Glutamatergic neuron (in vitro differentiated cells): ENCODE measurements around the gene UBAC2. TPM values are rescaled to one million over a fixed set of nuclear protein-coding genes. Genes with fewer than 3 reads are reported as not detected.
"Not testable (repeated sequence)": the region's sequence is repeated elsewhere in the genome, so short reads cannot be mapped to it uniquely, and the experiment has no call there.

Experiments used
- DNase-seq: peaks from one replicate; pipeline ENCODE4 v3.0.0; 2022
- H3K27ac Mint-ChIP-seq: one replicate; pipeline ENCODE4 v1.8.0; 2020; ENCODE audit warnings: mild to moderate bottlenecking, mixed read lengths, inconsistent platforms; ENCODE audit not compliant: unreplicated experiment
- H3K27me3 Mint-ChIP-seq: one replicate; pipeline ENCODE4 v1.8.0; 2020; ENCODE audit warnings: mild to moderate bottlenecking, moderate library complexity, mixed read lengths, inconsistent platforms; ENCODE audit not compliant: unreplicated experiment
- H3K36me3 Mint-ChIP-seq: one replicate; pipeline ENCODE4 v1.8.0; 2020; ENCODE audit warnings: mild to moderate bottlenecking, mixed read lengths, inconsistent platforms; ENCODE audit not compliant: unreplicated experiment
- H3K4me1 Mint-ChIP-seq: one replicate; pipeline ENCODE4 v1.8.0; 2020; ENCODE audit warnings: mild to moderate bottlenecking, low read depth, mixed read lengths, inconsistent platforms; ENCODE audit not compliant: unreplicated experiment
- H3K4me3 Mint-ChIP-seq: one replicate; pipeline ENCODE4 v1.8.0; 2020; ENCODE audit warnings: mild to moderate bottlenecking, mixed read lengths, inconsistent platforms; ENCODE audit not compliant: unreplicated experiment
- H3K9me3 Mint-ChIP-seq: one replicate; pipeline ENCODE4 v1.8.0; 2020; ENCODE audit warnings: mild to moderate bottlenecking, moderate library complexity, mixed read lengths, inconsistent platforms; ENCODE audit not compliant: unreplicated experiment
- total RNA-seq: library from RNA; stranded (reverse); fragmentation: NEBNext Ultra II Directional; extraction: Animal tissue kit (Norgen Biotek cat#: 25700); gene quantifications from one replicate; pipeline ENCODE4 v1.2.1, GENCODE V29; 2021; ENCODE audit not compliant: unreplicated experiment
- TF ChIP-seq, protein P1 (sequence below): fragments of 200-600 bp; sonication (generic); IDR thresholded peaks from one replicate; pipeline ENCODE4 v1.5.0; 2021; ENCODE audit not compliant: partially characterized antibody, unreplicated experiment

Gene UBAC2
- total RNA-seq, 1 donor from 2014 or later: 33.3 TPM

- Mint-ChIP-seq H3K36me3 (no peaks in the 10 kb centered on the region), H3K4me3 (no peak overlapping the region), H3K4me1 (peaks cover 5% of the 10 kb centered on the region), H3K27me3 (no peaks in the 10 kb centered on the region), H3K27ac (no peak overlapping the region), H3K9me3 (no peaks in the 10 kb centered on the region)
- DNase-seq: no peak
- TF ChIP-seq, protein P1, sequence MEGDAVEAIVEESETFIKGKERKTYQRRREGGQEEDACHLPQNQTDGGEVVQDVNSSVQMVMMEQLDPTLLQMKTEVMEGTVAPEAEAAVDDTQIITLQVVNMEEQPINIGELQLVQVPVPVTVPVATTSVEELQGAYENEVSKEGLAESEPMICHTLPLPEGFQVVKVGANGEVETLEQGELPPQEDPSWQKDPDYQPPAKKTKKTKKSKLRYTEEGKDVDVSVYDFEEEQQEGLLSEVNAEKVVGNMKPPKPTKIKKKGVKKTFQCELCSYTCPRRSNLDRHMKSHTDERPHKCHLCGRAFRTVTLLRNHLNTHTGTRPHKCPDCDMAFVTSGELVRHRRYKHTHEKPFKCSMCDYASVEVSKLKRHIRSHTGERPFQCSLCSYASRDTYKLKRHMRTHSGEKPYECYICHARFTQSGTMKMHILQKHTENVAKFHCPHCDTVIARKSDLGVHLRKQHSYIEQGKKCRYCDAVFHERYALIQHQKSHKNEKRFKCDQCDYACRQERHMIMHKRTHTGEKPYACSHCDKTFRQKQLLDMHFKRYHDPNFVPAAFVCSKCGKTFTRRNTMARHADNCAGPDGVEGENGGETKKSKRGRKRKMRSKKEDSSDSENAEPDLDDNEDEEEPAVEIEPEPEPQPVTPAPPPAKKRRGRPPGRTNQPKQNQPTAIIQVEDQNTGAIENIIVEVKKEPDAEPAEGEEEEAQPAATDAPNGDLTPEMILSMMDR: no peak
Measured at GRCh38 chr13:99231721-99232120, 31.1 kb downstream of the UBAC2 start.

DNA sequence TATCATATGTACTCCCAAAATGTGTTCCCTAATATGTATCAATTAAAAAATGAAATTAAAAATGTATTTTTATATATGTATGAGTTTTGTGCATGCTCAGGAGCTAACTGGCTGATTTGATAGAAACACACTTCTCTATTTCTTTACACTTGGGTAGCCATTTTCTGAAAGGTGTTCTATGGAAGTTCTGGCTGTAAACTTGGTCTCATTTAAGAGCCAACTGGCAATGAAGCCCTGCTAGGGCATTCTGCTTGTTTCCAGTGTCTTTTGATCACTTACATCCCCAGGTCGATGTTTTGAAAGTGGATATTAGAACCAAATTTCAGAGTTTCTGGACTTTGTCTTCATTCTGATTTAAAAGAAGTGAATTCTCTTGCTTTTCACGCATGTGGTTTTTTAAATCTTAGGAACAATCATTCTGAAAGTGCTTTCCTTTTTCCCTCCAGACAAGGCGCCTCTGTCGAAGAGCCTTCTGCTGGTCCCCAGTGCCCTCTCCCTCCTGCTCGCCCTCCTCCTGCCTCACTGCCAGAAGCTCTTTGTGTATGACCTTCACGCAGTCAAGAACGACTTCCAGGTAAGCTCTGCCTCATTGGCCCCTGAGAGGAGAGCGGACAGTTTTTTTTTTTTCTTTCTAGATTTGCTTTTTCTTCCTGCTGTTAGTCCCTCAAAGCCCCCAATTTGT lies 37.5 kb downstream of the UBAC2 start:
- Mint-ChIP-seq H3K27ac (peak overlapping the region; percentile 76), H3K36me3 (peaks cover 5% of the 10 kb centered on the region), H3K9me3 (no peaks in the 10 kb centered on the region), H3K27me3 (peaks cover 2% of the 10 kb centered on the region), H3K4me1 (peaks cover 8% of the 10 kb centered on the region), H3K4me3 (no peak overlapping the region)
- DNase-seq: no peak
- TF ChIP-seq, protein P1: no peak

- Mint-ChIP-seq H3K4me1 (peaks cover 6% of the 10 kb centered on the region), H3K27me3 (no peaks in the 10 kb centered on the region), H3K9me3 (no peaks in the 10 kb centered on the region), H3K27ac (no peak overlapping the region), H3K36me3 (peaks cover 11% of the 10 kb centered on the region), H3K4me3 (no peak overlapping the region)
- no peak for DNase-seq
- TF ChIP-seq, protein P1: no peak
Measured at GRCh38 chr13:99246100-99246499, 45.4 kb downstream of the UBAC2 start.

GRCh38 chr13:99249178-99249577 lies 48.5 kb downstream of the UBAC2 start:
- H3K27me3 Mint-ChIP-seq, H3K4me3 Mint-ChIP-seq, H3K27ac Mint-ChIP-seq, H3K36me3 Mint-ChIP-seq, H3K9me3 Mint-ChIP-seq, H3K4me1 Mint-ChIP-seq, DNase-seq: not testable (repeated sequence)

DNA sequence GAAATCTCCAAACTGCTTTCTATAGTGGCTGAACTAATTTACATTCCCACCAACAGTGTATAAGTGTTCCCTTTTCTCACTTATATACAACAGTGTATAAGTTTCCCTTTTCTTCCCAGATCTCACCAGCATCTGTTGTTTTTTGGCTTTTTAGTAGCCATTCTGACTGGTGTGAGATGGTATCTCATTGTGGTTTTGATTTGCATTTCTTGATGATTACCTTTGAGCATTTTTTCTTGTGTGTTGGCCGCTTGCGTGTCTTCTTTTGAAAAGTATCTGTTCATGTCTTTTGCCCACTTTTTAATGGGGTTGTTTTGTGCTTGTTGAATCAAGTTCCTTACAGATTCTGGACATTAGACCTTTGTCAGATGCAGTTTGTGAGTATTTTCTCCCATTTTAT lies 49.0 kb downstream of the UBAC2 start:
- H3K4me1 Mint-ChIP-seq, H3K27ac Mint-ChIP-seq, DNase-seq: not testable (repeated sequence)

DNA sequence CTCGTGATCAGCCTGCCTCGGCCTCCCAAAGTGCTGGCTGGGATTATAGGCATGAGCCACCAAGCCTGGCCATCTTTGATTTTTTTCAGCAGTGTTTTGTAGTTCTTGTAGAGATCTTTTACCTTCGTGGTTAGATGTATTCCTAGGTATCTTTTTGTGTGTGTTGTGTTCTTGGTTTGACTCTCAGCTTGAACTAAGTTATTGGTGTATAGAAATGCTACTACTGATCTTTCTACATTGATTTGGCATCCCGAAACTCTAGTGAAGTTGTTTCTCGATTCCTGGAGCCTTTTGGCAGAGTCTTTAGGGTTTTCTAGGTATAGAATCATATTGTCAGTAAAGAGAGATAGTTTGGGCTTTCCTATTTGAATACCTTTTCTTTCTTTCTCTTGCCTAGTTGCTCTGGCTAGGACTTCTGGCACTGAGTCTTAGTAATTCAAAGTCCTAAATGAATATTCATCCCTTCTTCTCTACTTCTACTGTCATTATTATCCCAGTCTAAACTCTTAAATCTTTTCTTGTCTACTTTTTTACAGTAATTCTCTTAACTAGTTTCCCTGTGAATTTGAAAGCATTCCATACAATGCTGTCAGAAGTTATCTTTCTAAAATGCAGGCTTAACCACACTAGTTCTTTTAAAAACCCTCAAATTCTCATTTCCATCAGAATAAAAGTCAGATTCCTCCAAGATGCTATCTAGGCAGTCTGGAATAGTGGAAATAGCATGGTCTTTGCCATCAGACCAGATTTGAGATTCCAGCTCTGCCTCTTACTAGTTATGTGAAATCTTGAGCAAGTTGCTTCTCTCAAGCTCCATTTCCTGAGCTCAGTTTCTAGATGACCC lies 50.5 kb downstream of the UBAC2 start:
- Mint-ChIP-seq H3K27ac (no peak overlapping the region), H3K27me3 (no peaks in the 10 kb centered on the region), H3K4me1 (peaks cover 12% of the 10 kb centered on the region), H3K4me3 (no peak overlapping the region), H3K9me3 (no peaks in the 10 kb centered on the region), H3K36me3 (peaks cover 6% of the 10 kb centered on the region)
- TF ChIP-seq, protein P1: no peak
- no peak for DNase-seq

More for the DNA sequence above, 49.0 kb downstream of the UBAC2 start:
- H3K9me3 Mint-ChIP-seq, H3K4me3 Mint-ChIP-seq, H3K36me3 Mint-ChIP-seq, H3K27me3 Mint-ChIP-seq: not testable (repeated sequence)
